Adrenal gland (tissue), 12 donors: Measurements from ENCODE around the gene FYN. TPM values are rescaled to one million over a fixed set of nuclear protein-coding genes. Genes with fewer than 3 reads are reported as not detected.
A peak's percentile ranks its signal among the peaks of the same experiment; 100 is the strongest.

Source experiments
- DNase-seq, 7 donors: peaks; one replicate each; pipeline ENCODE4 v3.0.0-alpha.2; 2019 to 2020
- H3K27ac ChIP-seq, 5 donors: fragments of 200-600 bp; sonication (generic) in 4 of 5; 1 replicate in 3 of 5; 2 replicates in 2 of 5; pipeline versions ENCODE4 v1.5.1 to v1.8.0; 2016 to 2020; ENCODE audit warnings: mild to moderate bottlenecking in 1 of 5
- H3K27me3 ChIP-seq: fragments of 200-600 bp; 2 replicates; pipeline ENCODE4 v1.8.0; 2021
- H3K36me3 ChIP-seq, 2 donors: fragments of 200-600 bp; replicated peaks in 1 of 2; 1 replicate in 1 of 2; 2 replicates in 1 of 2; pipeline versions ENCODE4 v1.5.1 to v1.8.0; 2018 to 2022
- H3K4me1 ChIP-seq, 2 donors: fragments of 200-600 bp; replicated peaks in 1 of 2; 1 replicate in 1 of 2; 2 replicates in 1 of 2; pipeline versions ENCODE4 v1.5.1 to v1.8.0; 2018 to 2021
- H3K4me3 ChIP-seq, 4 donors: fragments of 200-600 bp; sonication (generic) in 3 of 4; one replicate each; pipeline ENCODE4 v1.5.1; 2016 to 2018
- H3K9me3 ChIP-seq, 3 donors: fragments of 200-600 bp; sonication (generic) in 1 of 3; replicated peaks in 1 of 3; 1 replicate in 2 of 3; 2 replicates in 1 of 3; pipeline versions ENCODE4 v1.5.1 to v1.8.0; 2016 to 2021
- CTCF ChIP-seq, 6 experiments: fragments of 450-650 bp in 4 of 6; fragments of 200-600 bp in 2 of 6; sonication (generic) in 1 of 6; IDR thresholded peaks; 1 replicate in 5 of 6; 2 replicates in 1 of 6; pipeline versions ENCODE4 v1.5.1 to v1.8.0; 2016 to 2021; ENCODE audit warnings: antibody characterized with exemption in 6 of 6, mild to moderate bottlenecking in 2 of 6, moderate library complexity in 1 of 6
- POLR2A ChIP-seq, 2 donors: fragments of 450-650 bp; IDR thresholded peaks; one replicate each; pipeline ENCODE4 v1.6.1; 2017; ENCODE audit warnings: antibody characterized with exemption in 2 of 2, mild to moderate bottlenecking in 2 of 2, moderate library complexity in 1 of 2
- WGBS, 4 donors: extraction: QIAGEN DNeasy Blood & Tissue Kit in 2 of 4; methylation state at CpG; one replicate each; pipeline versions ENCODE4 v1.1.5 to v1.1.7; 2013 to 2017; 5-methylcytosine and 5-hydroxymethylcytosine counted together
- intact Hi-C, 2 donors: fragments of 100-400 bp; cut with DNase I; formaldehyde crosslinking; loops; one replicate each; pipeline versions ENCODE4 v1.14.1 to v1.15.0; 2022 to 2023
- polyA plus RNA-seq, 3 donors: library from polyadenylated mRNA; stranded (reverse); fragments of 200-250 nt in 2 of 3; fragments of 350-450 nt in 1 of 3; fragmentation: Illumina TruSeq in 1 of 3; extraction: RNeasy Lipid Tissue Mini Kit (QIAGEN cat#74804) in 1 of 3; gene quantifications; one replicate each; pipeline ENCODE4 v1.2.3, GENCODE V29; 2013 to 2014
- total RNA-seq, 9 donors: library from RNA; depleted of rRNA in 4 of 9; stranded (reverse); fragments of >200 nt in 4 of 9; fragments of 120-200 nt in 1 of 9; fragmentation: NEBNext Ultra II Directional in 1 of 9; extraction: Animal tissue kit (Norgen Biotek cat#: 25700) in 1 of 9; gene quantifications; one replicate each; pipeline versions ENCODE4 v1.1.0 to v1.2.4, GENCODE V29; 2013 to 2023
- donor health status: healthy with polysubstance abuse.
- donor health status: Bipolar disorder and iron deficiency.
- donor health status: DM: yes; HTN: yes; CAD: no.
- donor health status: DM: no; HTN: no; CAD: no.
- donor health status: DM: no; HTN: no; CAD: no.
- donor health status: DM: yes; HTN: yes; CAD: no.

FYN gene
- total and polyA plus RNA-seq, 12 donors, result 10.7 to 36.5 (median 19.8) TPM

DNA sequence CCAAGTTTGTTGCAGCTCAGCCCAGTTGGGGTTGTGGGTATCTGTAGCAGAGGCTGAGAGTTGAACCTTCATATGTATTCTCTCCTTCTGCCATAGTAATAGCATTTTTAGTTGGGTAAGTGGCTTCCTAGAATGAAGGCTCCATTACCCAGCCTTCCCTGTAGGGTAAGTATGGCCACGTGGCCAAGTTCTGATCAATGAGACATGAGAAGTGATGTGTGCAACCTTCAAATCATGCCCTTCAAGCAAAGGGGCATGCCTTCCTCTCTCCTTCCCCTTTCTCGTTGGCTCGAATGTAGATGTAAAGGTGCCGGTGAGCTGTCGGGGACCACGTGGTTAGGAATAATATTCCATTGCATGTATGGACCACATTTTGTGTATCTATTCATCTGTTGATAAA is 254.8 kb downstream of the FYN start:
- H3K9me3 ChIP-seq, result no peaks in the 10 kb centered on the region
- TF ChIP-seq CTCF (IDR thresholded peaks at IDR 0.05) (no peak), POLR2A (IDR thresholded peaks at IDR 0.05) (no peak)
- H3K27ac ChIP-seq, result no peak overlapping the region
- no peaks in the 10 kb centered on the region for H3K27me3 ChIP-seq
- H3K36me3 ChIP-seq, result no peaks in the 10 kb centered on the region
- WGBS, 4 donors, result 89 to 90% (median 90%) methylated on average over 6 of the region's 6 CpGs
- intact Hi-C loops, result no loop called here
- no peak for DNase-seq
- no peak overlapping the region for H3K4me3 ChIP-seq
- no peaks in the 10 kb centered on the region for H3K4me1 ChIP-seq

DNA sequence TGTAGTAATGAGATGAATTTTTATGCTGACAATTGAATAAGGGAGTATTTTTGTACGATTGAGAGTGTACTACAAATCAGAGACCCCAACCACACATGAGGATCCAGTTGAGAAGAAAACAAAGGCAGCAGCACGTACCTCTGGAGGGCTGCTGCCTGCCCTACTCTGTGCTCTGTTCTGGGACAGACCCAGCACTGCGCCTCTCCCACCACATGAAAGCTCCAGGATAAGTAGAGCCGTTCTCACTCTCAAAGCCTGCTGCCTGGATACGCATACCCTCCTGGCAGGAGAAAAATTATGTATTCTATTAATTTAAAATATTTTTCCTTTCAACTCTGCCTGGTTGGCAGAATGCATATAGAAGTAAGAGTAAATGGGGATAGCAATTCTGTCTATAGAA is 256.1 kb downstream of the FYN start:
- Histone ChIP-seq H3K4me3 (no peak overlapping the region), H3K4me1 (no peaks in the 10 kb centered on the region), H3K27ac (no peak overlapping the region), H3K27me3 (no peaks in the 10 kb centered on the region), H3K36me3 (no peaks in the 10 kb centered on the region), H3K9me3 (no peaks in the 10 kb centered on the region)
- DNase-seq, result no peak
- intact Hi-C loops, result no loop called here
- TF ChIP-seq CTCF (IDR thresholded peaks at IDR 0.05) (no peak), POLR2A (IDR thresholded peaks at IDR 0.05) (no peak)
- 82 to 92% (median 89%) methylated on average over 5 of the region's 5 CpGs for WGBS, 4 donors

DNA sequence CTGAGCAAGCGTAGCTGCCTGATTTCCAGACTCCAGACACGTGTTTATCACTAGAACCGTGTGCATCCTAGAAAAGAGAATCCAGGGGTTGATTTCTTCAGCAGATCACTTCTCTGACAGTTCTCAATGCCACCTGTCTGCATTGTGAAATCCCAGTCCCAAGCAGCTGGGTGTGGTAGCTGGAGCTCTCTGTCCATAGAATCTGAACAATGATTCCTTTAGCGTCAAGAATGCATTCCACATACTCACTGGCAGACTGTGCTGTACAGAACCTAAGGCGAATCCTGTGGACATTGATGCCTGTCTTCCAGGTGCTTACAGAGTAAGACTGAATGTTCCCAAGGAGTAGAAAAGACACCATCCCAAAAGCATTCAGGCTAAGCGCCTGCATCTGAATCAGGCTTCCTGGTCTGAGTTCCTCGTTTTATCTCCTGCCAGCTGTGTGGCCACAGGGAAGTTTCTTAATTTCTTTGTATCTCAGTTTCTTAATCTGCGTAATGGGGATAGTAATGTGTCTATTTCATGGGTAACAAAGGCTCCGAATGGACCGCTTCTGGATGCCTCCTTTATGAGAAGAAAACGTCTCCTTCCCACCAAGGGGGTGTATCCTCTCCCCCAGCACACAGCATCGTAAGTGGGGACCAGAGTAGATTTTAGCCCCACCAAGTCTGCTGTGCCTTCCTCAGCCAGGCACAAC is 257.2 kb downstream of the FYN start:
- no peak for DNase-seq
- Histone ChIP-seq H3K4me1 (no peaks in the 10 kb centered on the region), H3K4me3 (no peak overlapping the region), H3K36me3 (no peaks in the 10 kb centered on the region), H3K9me3 (no peaks in the 10 kb centered on the region), H3K27me3 (no peaks in the 10 kb centered on the region), H3K27ac (no peak overlapping the region)
- 76 to 83% (median 80%) methylated on average over 12 of the region's 12 CpGs for WGBS, 4 donors
- intact Hi-C loops, result no loop called here
- TF ChIP-seq CTCF (IDR thresholded peaks at IDR 0.05) (no peak), POLR2A (IDR thresholded peaks at IDR 0.05) (no peak)

DNA sequence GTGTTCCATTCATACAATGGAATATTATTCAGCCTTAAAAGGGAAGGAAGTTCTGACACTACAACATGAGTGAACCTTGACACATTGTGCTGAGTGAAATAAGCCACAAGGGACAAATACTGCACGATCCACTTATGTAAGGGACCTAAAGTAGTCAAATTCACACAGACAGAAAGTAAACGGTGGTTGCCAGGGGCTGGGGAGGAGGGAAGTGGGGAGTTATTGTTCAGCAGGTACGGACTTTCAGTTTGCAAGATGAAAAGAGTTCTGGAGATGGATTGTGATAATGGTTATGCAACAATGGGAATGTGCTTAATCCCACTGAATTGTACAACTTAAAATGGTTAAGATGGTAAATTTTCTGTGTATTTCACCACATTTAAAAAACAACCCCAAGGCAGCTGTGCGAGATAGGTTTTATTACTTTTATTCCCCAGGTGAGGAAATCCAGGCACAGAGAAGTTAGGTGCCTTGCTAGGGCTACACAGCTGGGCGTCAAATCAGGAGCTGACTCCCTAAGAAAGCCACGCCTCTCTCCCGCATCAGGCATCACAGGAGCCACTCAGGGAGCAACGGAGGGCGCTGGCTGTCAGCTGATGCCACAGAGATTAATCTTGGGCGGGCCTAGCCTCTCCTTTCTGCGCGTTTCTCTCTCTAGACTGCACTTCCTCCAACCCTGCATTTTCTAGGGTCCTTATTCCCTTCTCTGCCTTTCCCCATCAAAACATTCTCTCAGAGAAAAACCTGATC is 258.2 kb downstream of the FYN start:
- 49 to 72% (median 66%) methylated on average over 12 of the region's 12 CpGs for WGBS, 4 donors
- no peaks in the 10 kb centered on the region for H3K4me1 ChIP-seq
- intact Hi-C loops, result no loop called here
- H3K9me3 ChIP-seq, result no peaks in the 10 kb centered on the region
- H3K27me3 ChIP-seq, result no peaks in the 10 kb centered on the region
- no peak for TF ChIP-seq CTCF (IDR thresholded peaks at IDR 0.05)
- no peak for TF ChIP-seq POLR2A (IDR thresholded peaks at IDR 0.05)
- H3K4me3 ChIP-seq, result no peak overlapping the region
- peak in 2 of 7 donors; percentile 13 to 69 for DNase-seq
- H3K27ac ChIP-seq, result no peak overlapping the region
- no peaks in the 10 kb centered on the region for H3K36me3 ChIP-seq
